Effector CD8-positive, alpha-beta T cell (primary cell): ENCODE results near the gene AQP12A.

Source experiments
- DNase-seq: peaks from one replicate; lab custom pipeline; 2025; lab: John Stamatoyannopoulos, UW

Gene AQP12A

GRCh38 chr2:240722796-240723735 lies 31.4 kb downstream of the AQP12A start:
- no peak for DNase-seq

DNA sequence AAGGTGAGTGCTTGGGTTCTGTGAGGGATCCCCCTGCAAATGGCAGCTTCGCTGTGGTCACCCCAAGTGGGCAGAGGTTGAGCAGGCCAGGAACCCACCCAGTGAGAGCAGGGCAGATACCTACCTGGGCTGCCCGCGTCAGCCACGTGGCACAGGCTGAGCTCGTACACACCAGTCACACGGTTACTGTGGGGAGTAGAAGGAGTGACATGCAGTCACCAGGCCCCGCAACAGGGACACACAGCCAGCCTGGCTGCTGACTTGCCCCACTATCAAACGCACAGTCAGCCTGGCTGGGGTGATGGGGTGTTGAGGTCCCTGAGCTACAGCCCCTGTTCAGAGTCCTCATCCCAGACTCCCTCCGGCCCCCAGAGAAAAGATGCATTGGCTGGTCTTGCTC lies 32.2 kb downstream of the AQP12A start:
- no peak for DNase-seq

DNA sequence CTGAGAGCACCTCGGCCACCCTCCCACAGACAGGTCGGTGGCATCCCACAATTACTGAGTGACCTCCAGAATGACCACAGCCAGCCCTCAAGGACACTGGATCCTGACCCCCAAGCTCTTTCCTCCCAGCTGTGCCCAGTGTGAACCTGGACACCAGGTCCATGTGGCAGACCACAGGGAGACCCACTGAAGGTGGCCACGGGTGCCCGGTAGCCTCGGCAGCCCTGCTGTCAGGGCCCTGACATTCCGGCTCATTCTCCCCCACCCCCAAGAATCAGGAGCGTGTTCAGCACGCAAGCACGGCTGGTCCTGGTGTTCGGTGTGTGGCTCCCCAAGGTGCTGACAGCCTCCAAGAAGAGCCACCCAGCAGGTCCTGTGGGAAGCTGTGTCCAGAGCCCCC lies 32.8 kb downstream of the AQP12A start:
- DNase-seq: no peak

GRCh38 chr2:240725266-240725665 lies 33.6 kb downstream of the AQP12A start:
- no peak for DNase-seq

DNA sequence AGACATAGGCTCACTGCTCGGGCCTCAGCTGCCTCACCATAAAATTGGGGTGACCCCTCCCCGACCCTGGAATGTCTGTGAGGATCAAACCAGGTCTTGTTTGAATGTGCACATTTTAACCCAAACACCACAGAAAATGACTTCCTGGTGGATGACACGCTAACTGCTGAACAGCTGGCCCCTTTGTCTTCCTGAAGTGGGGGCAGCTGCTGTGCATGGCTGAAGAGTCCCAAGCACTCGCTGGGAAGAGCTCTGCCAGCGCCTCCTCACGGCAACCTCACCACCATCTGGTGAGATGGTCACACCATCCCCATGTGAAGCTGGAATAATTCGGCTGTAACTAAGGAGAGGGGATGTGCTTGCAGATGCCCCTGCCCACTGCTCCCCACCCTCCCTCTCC lies 34.0 kb downstream of the AQP12A start:
- no peak for DNase-seq

DNA sequence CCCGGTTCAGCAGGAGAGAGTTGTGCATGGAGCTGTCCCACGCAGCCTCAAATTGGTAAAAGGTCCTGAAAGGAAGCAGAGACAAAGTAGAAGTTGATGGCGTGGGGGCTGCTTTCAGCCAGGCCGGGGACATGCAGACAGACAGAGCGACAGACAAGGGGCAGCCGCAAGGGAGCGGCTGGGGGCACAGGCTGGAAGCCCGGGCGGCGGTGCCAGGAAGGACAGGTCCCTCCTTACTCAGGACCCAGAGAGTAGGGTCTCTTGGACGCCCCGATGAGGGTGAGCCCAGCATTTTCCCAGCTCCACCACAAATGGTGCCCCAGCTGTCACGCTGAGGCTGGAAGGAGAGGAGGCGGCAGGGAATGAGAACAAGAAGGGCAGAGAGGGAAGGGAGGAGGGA lies 35.2 kb downstream of the AQP12A start:
- no peak for DNase-seq

DNA sequence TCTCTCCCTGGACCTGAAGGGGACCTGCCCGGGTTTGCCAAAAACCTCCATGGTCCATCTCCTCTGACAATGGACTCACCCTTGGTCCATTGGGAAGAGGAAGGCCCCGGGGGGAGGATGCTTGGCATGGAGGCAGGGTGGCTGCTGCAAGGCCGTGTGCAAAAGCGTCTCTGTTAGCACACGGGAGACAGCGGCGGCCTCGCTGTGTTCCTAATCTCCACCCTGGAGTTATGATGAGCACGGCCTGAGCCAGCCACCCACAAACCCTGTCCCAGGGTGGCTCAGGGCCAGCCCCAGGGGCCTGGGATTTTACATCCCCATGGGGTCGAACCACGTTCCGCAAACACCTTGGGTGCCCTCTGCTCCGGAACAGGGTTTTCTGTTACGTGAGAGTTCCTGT lies 35.8 kb downstream of the AQP12A start:
- DNase-seq: no peak

DNA sequence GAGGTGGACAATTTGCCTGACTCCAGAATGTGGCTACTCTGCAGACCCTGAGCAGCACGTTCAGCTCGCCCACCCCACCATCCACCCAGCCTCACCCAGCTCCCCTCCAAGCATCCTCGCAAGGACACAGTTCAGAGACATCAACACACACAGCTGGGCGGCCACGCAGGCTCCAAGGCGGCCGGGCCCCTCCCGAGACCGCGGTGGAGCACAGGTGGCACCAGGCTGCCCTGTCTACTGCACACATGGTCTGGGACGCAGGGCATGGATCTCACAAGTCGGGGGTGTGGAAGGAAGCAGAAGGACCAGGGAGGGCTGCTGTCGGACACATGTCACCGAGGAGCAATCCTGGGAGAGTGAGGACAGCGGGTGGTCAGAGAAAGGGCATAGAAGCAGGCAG lies 36.2 kb downstream of the AQP12A start:
- no peak for DNase-seq

GRCh38 chr2:240728361-240728760 lies 36.7 kb downstream of the AQP12A start:
- DNase-seq: no peak

GRCh38 chr2:240728827-240729226 lies 37.2 kb downstream of the AQP12A start:
- no peak for DNase-seq

DNA sequence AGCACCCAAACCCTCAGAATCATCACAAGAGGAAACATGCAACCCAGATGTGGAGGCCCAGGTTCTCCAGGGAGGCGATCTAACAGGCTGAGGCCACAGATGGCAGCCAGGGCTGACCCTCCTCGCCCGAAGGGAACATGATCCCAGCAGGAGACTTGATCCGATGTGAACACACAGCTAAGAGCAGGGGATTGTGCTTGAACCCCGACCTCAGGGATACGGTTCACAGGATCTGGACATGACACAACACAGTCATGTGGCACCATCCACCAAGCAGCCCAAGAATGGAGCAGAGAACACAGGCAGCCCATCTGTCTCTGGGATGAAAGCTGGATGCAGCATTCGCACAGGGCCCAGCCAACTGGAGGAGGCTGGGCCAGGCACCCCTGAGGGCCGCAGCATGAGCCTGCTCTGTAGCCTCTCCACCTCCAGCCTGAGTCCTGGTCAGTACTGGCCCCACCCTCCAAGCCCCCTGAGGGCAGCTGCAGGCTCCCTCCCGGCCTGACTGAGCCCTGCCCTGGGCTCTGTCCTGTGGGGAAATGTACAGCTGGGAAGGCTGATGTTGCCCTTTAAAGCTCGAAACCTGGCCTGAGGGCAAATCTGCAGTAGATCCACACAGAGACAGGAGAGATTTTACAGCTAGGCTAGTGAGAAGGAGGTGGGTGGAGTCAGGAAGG lies 39.0 kb downstream of the AQP12A start:
- DNase-seq: no peak

- no peak for DNase-seq
Observed at GRCh38 chr2:240731178-240731545, 39.5 kb downstream of the AQP12A start.

DNA sequence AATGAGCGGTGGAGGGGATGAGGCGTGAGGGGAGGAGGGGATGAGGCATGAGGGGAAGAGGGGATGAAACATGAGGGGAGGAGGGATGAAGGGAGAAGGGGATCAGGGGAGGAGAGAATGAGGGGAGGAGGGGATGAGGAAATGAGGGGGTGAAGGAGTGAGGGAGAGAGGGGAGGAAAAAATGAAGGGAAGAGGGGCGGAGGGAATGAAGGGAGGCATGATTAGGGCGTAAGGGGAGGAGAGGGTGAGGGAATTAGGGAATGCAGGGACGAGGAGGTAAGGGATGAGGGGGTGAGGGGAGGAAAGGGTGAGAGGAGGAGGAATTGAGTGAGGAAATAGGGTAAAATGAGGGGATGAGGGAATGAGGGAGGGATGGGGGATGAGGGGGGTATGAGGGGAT lies 40.5 kb downstream of the AQP12A start:
- DNase-seq: no peak

DNA sequence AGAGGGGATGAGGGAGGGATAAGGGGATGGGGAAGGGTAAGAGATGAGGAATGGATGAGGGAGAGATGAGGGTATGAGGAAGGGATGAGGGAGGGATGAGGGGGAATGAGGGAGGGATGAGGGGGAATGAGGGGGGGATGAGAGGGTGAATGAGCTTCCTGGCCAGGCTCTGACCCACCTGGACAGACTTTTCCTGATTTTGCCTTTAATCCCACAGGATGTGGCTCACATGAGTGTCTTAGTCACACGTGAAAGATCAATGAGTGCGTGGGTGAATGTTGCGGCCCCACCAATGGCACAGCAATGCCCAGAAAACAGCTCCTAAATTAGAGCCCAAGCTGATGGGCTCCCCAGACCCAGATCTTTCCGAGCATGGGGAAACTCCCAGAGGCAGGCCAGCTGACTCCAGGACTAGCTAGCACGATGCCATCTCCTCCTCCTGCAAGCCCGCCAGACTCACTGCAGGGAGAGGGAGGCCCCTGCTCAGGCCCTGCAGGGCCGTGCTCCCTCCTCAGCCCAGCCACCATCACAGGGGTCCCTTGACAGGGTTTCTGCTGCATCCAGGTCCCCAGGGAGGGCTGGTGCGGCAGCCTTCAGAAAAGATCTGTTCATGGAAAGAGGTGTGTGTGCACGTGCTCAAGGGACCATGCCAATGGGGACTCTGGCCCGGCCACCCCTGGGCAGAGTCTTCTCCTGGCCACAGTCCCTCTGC lies 41.4 kb downstream of the AQP12A start:
- DNase-seq: no peak

DNA sequence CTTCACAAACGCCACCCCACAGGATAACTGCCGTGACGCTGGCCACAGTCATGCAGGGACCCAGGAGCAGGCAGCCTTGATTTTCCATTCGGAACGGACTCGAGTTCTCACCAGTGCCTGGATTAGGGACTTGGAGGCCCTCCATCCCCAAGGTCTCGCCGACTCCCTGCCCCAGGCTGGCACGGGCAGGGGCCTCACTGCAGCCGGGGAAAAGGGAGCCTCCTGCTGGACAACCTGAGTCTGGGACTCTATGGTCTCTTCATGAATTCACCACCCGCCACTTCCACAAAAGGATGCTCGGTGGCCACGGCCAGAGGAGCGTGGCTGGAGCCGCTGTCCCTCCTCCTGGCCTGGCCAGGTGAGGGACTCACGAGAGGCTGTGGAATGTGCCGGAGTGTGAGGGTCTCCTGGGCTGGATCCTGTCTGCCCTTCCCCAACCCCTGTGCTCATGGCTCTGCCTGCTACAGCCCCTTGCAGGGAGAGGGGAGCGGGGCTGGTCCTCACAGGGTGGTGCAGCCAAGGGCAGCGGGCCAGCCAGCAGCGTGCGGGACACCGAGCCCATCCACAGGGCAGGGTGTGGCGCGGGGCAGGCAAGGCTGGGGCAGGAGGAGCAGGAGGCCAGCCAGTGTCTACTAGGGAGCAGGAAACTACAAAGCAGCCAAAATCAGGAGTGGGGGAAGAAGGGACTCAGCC lies 42.3 kb downstream of the AQP12A start:
- DNase-seq: no peak

DNA sequence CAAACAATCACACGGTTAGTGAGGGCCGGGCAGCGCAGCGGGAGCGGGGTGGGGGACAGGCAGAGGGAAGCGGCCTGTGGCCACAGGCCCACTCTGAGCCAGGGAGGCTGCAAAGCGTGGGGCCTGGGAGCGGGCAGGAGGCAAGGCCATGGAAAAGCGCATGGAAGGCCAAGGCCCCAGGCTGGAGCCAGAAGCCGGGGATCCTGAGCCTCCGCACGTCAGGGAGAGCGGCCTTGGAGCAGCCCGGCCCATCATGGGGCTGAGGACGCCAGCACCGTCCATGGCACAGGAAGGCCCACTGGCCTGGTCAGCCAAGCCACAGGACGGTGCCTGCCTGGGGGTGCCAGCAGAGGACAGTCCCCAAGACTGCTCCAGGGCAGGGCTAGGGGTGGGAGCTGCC lies 43.1 kb downstream of the AQP12A start:
- DNase-seq: no peak

DNA sequence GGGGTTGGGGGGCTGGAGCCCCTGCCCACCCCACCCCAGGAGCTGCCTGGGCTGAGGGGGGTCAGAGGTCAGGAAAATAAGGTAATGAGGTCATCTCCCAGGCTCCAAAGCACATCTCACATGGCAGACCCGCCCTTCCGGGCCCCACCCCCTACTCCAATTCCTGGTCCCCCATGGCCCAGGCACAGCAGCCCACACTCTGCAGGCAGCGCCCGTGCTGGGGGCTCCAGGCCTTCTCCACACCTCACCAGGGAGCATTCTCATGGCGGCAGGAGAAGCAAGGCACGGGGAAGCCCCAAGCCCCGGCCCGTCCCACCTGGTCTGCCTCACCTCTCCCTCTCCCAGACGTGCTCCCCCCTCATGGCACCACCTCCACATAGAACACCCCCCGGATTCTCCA lies 43.8 kb downstream of the AQP12A start:
- no peak for DNase-seq

- no peak for DNase-seq
Observed at GRCh38 chr2:240736281-240737250, 44.9 kb downstream of the AQP12A start.

DNA sequence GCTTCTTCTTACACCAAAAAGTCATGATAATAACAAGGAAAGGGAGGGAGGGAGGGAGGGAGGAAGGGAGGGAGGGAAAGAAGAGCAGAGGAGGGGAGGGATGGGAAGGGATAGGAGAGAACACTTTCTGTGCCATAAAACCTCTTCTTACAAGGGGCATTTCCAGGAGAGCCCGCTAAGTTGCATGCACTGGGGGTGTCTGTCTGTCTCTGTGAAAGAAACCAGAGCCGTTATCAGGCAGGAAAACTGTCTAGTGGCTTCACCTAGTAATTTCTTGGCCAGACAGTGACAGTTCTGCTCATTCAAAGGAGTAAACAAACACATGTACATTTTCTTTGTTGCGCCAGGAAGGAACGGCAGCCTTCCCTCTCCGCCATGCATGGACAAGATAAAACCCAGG lies 45.8 kb downstream of the AQP12A start:
- no peak for DNase-seq

DNA sequence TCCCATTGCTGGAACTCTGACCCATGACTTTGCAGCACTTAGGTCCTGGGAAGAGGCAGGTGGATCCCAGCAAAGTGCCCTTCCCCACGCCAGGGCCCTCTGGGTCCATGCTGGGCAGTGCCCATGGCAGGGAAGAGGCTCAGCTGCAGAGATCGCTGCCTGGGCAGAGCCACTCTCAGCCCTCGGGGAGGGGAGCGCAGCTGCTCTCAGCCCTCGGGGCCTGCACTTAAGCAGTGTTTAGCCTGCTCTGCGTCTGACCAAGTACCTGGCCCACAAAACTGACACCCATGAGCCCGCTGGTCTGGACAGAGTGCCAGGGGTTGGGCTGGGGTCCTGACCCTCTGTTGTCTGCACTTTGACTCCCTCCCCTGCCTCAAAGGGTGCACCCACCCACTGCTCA lies 46.3 kb downstream of the AQP12A start:
- DNase-seq: no peak

GRCh38 chr2:240739797-240740196 lies 48.1 kb downstream of the AQP12A start:
- DNase-seq: no peak
